Mammary epithelial cell (primary cell): ENCODE measurements around the gene RPL10A.

ENCODE experiments used
- CTCF ChIP-seq, 2 donors: IDR thresholded peaks in 1 of 2; conservative IDR thresholded peaks in 1 of 2; 2 replicates each; pipeline ENCODE4 v1.5.1; 2011 to 2012; ENCODE audit warnings: inconsistent platforms in 2 of 2, low read length in 2 of 2, mild to moderate bottlenecking in 2 of 2, control low read depth in 1 of 2, low read depth in 1 of 2; ENCODE audit not compliant: insufficient read depth in 1 of 2; ENCODE audit errors: extremely low read depth in 1 of 2
- EZH2 ChIP-seq: IDR thresholded peaks from 2 replicates; pipeline ENCODE4 v1.6.1; 2012; ENCODE audit warnings: low read length, inconsistent platforms, borderline replicate concordance

GRCh38 chr6:35442693-35443092 is 25.5 kb upstream of the RPL10A start:
- TF ChIP-seq CTCF (conservative IDR thresholded peaks at IDR 0.05 in 1 of 2, IDR thresholded peaks at IDR 0.05 in 1 of 2; ENCODE audit: extremely low read depth in 1 of 2, insufficient read depth in 1 of 2, low read depth in 1 of 2, low read length in 2 of 2) (no peak), EZH2 (no peak)
